Osteoblast (primary cell): ENCODE results near the gene MDGA2. TPM values are rescaled to one million over a fixed set of nuclear protein-coding genes. Genes with fewer than 3 reads are reported as not detected.

Source experiments
- DNase-seq: peaks from one replicate; pipeline ENCODE4 v3.0.0; 2011; ENCODE audit warnings: low spot score, mixed read lengths; ENCODE audit not compliant: insufficient read length; ENCODE audit errors: missing footprints
- H2AFZ ChIP-seq: 2 replicates; pipeline ENCODE4 v1.6.0; 2011; ENCODE audit warnings: mild to moderate bottlenecking, low read length
- H3K27ac ChIP-seq: 2 replicates; pipeline ENCODE4 v1.5.1; 2011; ENCODE audit warnings: mild to moderate bottlenecking, low read depth, low read length, moderate library complexity
- H3K27me3 ChIP-seq: 2 replicates; pipeline ENCODE4 v1.6.0; 2012; ENCODE audit warnings: mild to moderate bottlenecking, control low read depth, inconsistent platforms, low read length, moderate library complexity; ENCODE audit not compliant: insufficient read depth
- H3K36me3 ChIP-seq: 2 replicates; pipeline ENCODE4 v1.5.1; 2011; ENCODE audit warnings: mild to moderate bottlenecking, low read length, control low read depth, moderate library complexity; ENCODE audit not compliant: insufficient read depth
- H3K4me1 ChIP-seq: 2 replicates; pipeline ENCODE4 v1.5.1; 2011; ENCODE audit warnings: mild to moderate bottlenecking, low read length, control low read depth, moderate library complexity; ENCODE audit not compliant: insufficient read depth
- H3K4me2 ChIP-seq: 2 replicates; pipeline ENCODE4 v1.6.0; 2011; ENCODE audit warnings: mild to moderate bottlenecking, low read length; ENCODE audit not compliant: insufficient read depth
- H3K4me3 ChIP-seq: fragments of 200-600 bp; sonication (generic); 3 replicates; pipeline ENCODE4 v1.5.1; 2012; ENCODE audit warnings: mild to moderate bottlenecking, low read length, inconsistent platforms; ENCODE audit not compliant: insufficient read depth
- H3K79me2 ChIP-seq: 2 replicates; pipeline ENCODE4 v1.6.0; 2012; ENCODE audit warnings: mild to moderate bottlenecking, low read length, control low read depth, inconsistent platforms; ENCODE audit not compliant: insufficient read depth
- H3K9me3 ChIP-seq: 2 replicates; pipeline ENCODE4 v1.5.1; 2011; ENCODE audit warnings: low read depth, low read length, control low read depth
- H4K20me1 ChIP-seq: 2 replicates; pipeline ENCODE4 v1.6.0; 2012; ENCODE audit warnings: mild to moderate bottlenecking, low read length, control low read depth; ENCODE audit not compliant: insufficient read depth
- CTCF ChIP-seq: IDR thresholded peaks from 2 replicates; pipeline ENCODE4 v1.5.1; 2011; ENCODE audit warnings: mild to moderate bottlenecking, low read depth, low read length, moderate library complexity; ENCODE audit errors: extremely low read depth
- total RNA-seq: library from RNA; depleted of rRNA; stranded (reverse); fragments of >200 nt; gene quantifications from 2 replicates; pipeline ENCODE4 v1.2.3, GENCODE V29; 2012

Gene MDGA2
- total RNA-seq, 1 donor = not detected

- DNase-seq = no peak
- H3K27me3 ChIP-seq = no peaks in the 10 kb centered on the region
- no peak for TF ChIP-seq CTCF
Measured at GRCh38 chr14:47619392-47619791, 56.0 kb downstream of the MDGA2 start.

GRCh38 chr14:47606566-47606965 lies 68.8 kb downstream of the MDGA2 start:
- Histone ChIP-seq H4K20me1 (no peaks in the 10 kb centered on the region), H3K4me1 (no peaks in the 10 kb centered on the region), H2AFZ (no peak overlapping the region), H3K27me3 (no peaks in the 10 kb centered on the region), H3K4me2 (no peak overlapping the region), H3K36me3 (no peaks in the 10 kb centered on the region), H3K27ac (no peak overlapping the region), H3K79me2 (no peaks in the 10 kb centered on the region), H3K9me3 (peaks cover 2% of the 10 kb centered on the region), H3K4me3 (no peak overlapping the region)
- no peak for DNase-seq
- TF ChIP-seq CTCF = no peak

More at GRCh38 chr14:47619392-47619791, 56.0 kb downstream of the MDGA2 start:
- no peak overlapping the region for H3K4me2 ChIP-seq
- no peak overlapping the region for H2AFZ ChIP-seq
- H3K27ac ChIP-seq = no peak overlapping the region
- H3K79me2 ChIP-seq = no peaks in the 10 kb centered on the region
- H4K20me1 ChIP-seq = no peaks in the 10 kb centered on the region
- no peaks in the 10 kb centered on the region for H3K36me3 ChIP-seq
- no peak overlapping the region for H3K4me3 ChIP-seq
- H3K4me1 ChIP-seq = no peaks in the 10 kb centered on the region
- peaks cover 2% of the 10 kb centered on the region for H3K9me3 ChIP-seq

DNA sequence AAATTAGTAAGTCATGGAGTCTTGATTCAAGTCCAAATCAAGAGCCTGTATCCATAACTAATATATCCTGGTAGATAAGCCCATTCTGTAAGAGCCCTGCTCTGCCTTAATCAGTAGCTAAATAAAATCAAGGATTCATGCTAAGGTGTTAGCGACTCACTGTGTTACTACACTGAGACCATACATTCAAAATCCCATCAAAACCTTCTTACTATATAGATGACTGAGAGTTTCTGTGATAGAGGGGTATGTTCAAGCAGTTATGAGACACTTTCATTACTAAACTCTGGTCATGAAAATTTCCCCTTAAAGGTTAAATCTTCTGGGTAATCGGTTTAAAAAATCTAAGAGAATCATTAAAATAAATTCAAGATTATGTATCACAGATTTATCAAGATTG lies 78.5 kb downstream of the MDGA2 start:
- Histone ChIP-seq H3K27me3 (no peaks in the 10 kb centered on the region), H3K27ac (no peak overlapping the region), H2AFZ (no peak overlapping the region), H3K36me3 (no peaks in the 10 kb centered on the region), H4K20me1 (no peaks in the 10 kb centered on the region), H3K4me2 (no peak overlapping the region), H3K9me3 (no peaks in the 10 kb centered on the region), H3K4me3 (no peak overlapping the region), H3K79me2 (no peaks in the 10 kb centered on the region), H3K4me1 (no peaks in the 10 kb centered on the region)
- DNase-seq = no peak
- no peak for TF ChIP-seq CTCF

GRCh38 chr14:47596232-47596631 lies 79.2 kb downstream of the MDGA2 start:
- H3K4me1 ChIP-seq = no peaks in the 10 kb centered on the region
- H3K79me2 ChIP-seq = no peaks in the 10 kb centered on the region
- no peak for TF ChIP-seq CTCF
- H3K27ac ChIP-seq = no peak overlapping the region
- no peaks in the 10 kb centered on the region for H3K36me3 ChIP-seq
- H3K9me3 ChIP-seq = no peaks in the 10 kb centered on the region
- no peak for DNase-seq
- H2AFZ ChIP-seq = no peak overlapping the region
- no peaks in the 10 kb centered on the region for H3K27me3 ChIP-seq
- no peaks in the 10 kb centered on the region for H4K20me1 ChIP-seq
- no peak overlapping the region for H3K4me2 ChIP-seq
- no peak overlapping the region for H3K4me3 ChIP-seq
